ENCODE results near the gene CLTCL1.

DNA sequence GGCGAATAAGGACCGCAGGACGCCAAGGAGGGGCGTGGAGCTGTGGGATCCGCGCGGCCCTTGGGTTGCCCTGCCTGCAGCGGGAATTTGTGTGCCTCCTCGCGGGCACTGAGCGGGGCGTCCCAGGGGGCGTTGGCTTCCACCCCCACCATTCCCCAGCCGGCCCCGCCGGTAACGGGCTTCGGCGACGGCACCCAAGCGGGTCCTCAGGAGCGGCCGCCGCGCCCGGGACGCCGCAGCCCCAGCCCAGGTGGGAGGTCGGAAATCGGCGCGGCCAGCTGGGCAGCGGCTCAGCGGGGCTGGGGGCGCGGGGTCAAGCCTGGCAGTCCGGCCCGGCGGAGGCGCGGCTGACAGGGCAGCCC is 320 bp downstream of the CLTCL1 start:
- TF ChIP-seq POLR2AphosphoS5 (IDR thresholded peaks at IDR 0.05) (no peak), POLR2A (IDR thresholded peaks at IDR 0.05) (no peak)
- TF ChIP-seq, protein P1, sequence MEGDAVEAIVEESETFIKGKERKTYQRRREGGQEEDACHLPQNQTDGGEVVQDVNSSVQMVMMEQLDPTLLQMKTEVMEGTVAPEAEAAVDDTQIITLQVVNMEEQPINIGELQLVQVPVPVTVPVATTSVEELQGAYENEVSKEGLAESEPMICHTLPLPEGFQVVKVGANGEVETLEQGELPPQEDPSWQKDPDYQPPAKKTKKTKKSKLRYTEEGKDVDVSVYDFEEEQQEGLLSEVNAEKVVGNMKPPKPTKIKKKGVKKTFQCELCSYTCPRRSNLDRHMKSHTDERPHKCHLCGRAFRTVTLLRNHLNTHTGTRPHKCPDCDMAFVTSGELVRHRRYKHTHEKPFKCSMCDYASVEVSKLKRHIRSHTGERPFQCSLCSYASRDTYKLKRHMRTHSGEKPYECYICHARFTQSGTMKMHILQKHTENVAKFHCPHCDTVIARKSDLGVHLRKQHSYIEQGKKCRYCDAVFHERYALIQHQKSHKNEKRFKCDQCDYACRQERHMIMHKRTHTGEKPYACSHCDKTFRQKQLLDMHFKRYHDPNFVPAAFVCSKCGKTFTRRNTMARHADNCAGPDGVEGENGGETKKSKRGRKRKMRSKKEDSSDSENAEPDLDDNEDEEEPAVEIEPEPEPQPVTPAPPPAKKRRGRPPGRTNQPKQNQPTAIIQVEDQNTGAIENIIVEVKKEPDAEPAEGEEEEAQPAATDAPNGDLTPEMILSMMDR (IDR thresholded peaks at IDR 0.05) = no peak

Measured in prostate gland (tissue), 2 donors.